Effector CD8-positive, alpha-beta T cell (primary cell): ENCODE data around the gene CD302.
"Not testable (repeated sequence)": the region's sequence is repeated elsewhere in the genome, so short reads cannot be mapped to it uniquely, and the experiment has no call there.

Experiments used
- DNase-seq: peaks from one replicate; lab custom pipeline; 2025; lab: John Stamatoyannopoulos, UW

Gene CD302

GRCh38 chr2:159748089-159748488 is 49.9 kb downstream of the CD302 start:
- DNase-seq = no peak

- DNase-seq = not testable (repeated sequence)
These were observed 52.8 kb downstream of the CD302 start for GRCh38 chr2:159745237-159745636.

GRCh38 chr2:159744363-159744762 is 53.6 kb downstream of the CD302 start:
- DNase-seq = no peak

- no peak for DNase-seq
These were observed 55.2 kb downstream of the CD302 start for GRCh38 chr2:159742846-159743245.

GRCh38 chr2:159738509-159739390 is 59.3 kb downstream of the CD302 start:
- no peak for DNase-seq

- no peak for DNase-seq
These were observed 60.1 kb downstream of the CD302 start for GRCh38 chr2:159737917-159738296.

GRCh38 chr2:159737292-159737916 is 60.6 kb downstream of the CD302 start:
- no peak for DNase-seq

- DNase-seq = no peak
These were observed 62.0 kb downstream of the CD302 start for GRCh38 chr2:159736048-159736447.

- no peak for DNase-seq
These were observed 62.4 kb downstream of the CD302 start for GRCh38 chr2:159735648-159736047.

- no peak for DNase-seq
These were observed 69.4 kb downstream of the CD302 start for GRCh38 chr2:159728629-159729028.

- DNase-seq = no peak
These were observed 72.3 kb downstream of the CD302 start for GRCh38 chr2:159725713-159726112.

GRCh38 chr2:159724795-159725572 is 73.0 kb downstream of the CD302 start:
- not testable (repeated sequence) for DNase-seq

GRCh38 chr2:159722580-159722979 is 75.4 kb downstream of the CD302 start:
- DNase-seq = no peak

- DNase-seq = no peak
These were observed 77.3 kb downstream of the CD302 start for GRCh38 chr2:159720676-159721075.
